GM18517 (cell line): Measurements from ENCODE around the gene STPG1.
A peak's percentile ranks its signal among the peaks of the same experiment; 100 is the strongest.

Experiments used
- ATAC-seq: cut with Tn5 transposase; IDR thresholded peaks from one replicate; pipeline ENCODE4 v1.9.1; 2021; ENCODE audit warnings: mild to moderate bottlenecking, moderate library complexity; ENCODE audit not compliant: unreplicated experiment

The STPG1 gene

DNA sequence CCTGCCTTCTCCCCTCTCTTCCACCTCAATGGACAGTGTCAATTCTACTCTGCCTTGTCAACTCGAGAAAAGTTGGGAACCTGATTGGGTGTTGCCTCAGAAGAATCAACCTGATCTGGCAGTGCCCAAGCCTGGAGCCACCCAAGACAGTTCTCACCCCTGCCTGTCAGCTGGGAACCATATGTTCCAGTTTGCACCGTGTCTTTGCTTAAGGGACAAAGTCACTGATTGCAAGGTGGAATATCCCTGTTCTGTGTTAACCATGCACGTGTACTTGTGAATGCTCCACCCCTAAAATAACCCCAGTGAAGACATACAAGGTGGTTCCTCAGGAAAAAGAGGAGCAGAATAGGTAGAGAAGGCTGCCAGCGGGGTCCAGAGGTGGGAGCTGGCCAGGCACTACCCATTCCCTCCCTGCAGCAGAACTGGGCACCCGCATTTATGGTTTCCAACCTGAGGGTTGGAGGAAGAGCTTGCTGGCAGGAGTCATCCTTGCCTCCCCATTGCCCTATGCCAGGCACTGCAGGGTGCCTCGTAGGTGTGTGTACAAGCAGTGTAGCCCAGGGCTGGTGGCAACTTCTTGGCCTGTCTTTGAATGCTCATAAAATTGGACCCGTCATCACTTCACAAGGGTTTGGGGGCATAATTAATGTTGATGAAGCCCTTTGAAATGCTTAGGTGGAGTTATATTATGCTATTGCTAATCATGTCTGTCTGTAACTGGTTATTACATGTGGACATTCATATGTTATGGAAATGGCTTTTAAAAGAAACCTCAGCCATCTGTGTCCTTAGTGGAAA, 13.4 kb upstream of the STPG1 start:
- ATAC-seq = no peak

DNA sequence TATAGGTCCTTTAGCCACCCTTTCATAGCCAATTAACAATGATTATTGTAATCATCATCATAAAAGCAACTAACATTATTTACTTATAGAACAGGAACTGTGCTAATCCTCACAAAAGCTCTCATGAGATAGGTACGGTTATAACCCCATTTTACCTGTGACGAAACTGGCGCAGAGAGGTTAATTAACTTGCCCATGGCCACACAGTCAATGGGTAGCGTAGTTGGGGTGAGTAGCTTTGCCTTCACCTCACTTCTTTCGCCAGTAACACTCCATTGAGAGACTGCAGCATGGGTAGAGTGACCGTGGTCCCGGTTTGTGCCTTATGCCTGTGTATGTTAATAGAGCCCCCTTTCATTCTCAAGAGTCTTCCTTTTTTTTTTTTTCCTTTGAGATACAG, 12.3 kb upstream of the STPG1 start:
- no peak for ATAC-seq

DNA sequence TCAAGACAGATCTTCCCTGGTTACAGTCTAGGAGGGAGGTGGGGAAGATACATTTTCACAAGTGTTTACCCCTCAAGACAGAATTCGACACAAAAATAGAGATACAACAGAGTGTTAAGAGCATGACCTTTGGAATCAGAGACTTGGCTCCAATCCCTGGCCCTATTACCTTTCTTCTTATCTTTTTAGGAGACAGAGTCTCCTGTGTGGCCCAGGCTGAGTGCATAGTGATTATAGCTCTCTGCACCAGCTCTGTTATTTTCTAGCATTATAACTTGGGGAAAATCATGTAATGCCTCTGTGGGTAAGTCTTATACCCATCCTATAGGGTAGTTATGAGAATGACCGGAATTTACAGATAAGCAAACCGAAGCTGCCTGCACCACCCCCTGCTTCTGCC, 11.9 kb upstream of the STPG1 start:
- no peak for ATAC-seq

- ATAC-seq = no peak
Measured at GRCh38 chr1:24424990-24425389, 11.4 kb upstream of the STPG1 start.

GRCh38 chr1:24424207-24424606, 10.6 kb upstream of the STPG1 start:
- ATAC-seq = no peak

DNA sequence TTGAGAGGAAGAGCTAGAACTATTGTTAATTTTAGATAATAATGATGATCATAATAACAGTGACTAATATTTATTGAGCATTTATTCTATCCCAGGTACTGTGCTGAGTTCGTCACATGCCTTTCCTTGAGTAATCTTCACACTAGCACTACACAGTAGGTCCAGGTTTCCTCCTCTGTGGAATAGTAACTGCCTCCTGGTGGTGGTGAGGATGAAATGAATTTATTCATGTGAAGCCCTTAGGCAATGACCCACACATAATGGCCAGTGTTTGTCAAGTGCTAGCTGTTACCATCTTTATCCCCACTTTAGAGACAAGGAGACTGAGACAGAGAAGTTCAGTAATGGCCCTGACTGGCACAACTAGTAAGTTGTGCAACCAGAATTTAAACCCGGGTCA, 7.9 kb upstream of the STPG1 start:
- ATAC-seq = no peak

DNA sequence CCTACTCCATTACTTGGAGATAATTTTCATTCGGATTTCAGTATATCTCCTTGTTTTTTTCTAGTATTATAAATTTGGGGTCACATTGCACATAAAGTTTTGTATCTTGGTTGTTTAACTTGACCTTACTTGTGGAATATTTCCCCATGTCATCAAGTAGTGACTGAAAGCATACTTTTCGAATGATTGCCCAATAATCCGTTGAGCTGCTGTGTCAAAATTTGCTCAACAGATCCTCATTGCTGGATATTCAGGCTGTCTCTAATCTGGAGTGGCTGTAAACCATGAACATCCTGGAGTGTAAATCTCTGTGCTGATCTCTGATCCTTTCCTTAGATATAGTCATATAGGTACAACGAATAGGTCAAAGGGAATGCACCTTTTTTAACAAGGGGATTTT, 7.0 kb upstream of the STPG1 start:
- no peak for ATAC-seq

- no peak for ATAC-seq
Measured at GRCh38 chr1:24418898-24419628, 5.5 kb upstream of the STPG1 start.

DNA sequence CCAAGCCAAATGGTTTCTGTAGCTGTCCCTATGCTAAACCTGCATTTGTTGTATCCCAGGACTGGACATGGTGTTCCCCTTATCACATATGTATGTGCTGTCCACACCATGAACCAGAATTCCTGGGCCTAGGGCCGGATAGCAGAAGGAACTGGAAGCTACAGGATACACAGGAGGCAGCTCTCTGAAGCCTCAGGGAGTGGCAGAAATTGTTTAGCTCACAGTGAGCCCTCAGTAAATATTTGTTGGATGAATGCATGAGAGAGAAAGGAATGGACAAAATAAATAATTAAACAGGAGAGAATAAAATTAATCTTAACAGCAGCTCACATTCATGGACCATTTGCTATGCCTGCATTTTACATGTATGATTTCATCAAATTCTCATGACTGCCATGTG, 4.1 kb upstream of the STPG1 start:
- no peak for ATAC-seq

- no peak for ATAC-seq
Measured at GRCh38 chr1:24416666-24417391, 3.2 kb upstream of the STPG1 start.

GRCh38 chr1:24415910-24416665, 2.5 kb upstream of the STPG1 start:
- peak; percentile 13 for ATAC-seq

- ATAC-seq = peak; percentile 80
Measured at GRCh38 chr1:24415334-24415909, 1.8 kb upstream of the STPG1 start, which contains the start of gene NIPAL3. TSS of gene NIPAL3 (plus strand) at chr1:24415802. CDS start at chr1:24419548, 3,746 bp downstream.

GRCh38 chr1:24414775-24415333, 1.3 kb upstream of the STPG1 start:
- ATAC-seq = no peak

GRCh38 chr1:24412408-24412807, 1.2 kb downstream of the STPG1 start:
- no peak for ATAC-seq

- no peak for ATAC-seq
Measured at GRCh38 chr1:24411963-24412362, 1.6 kb downstream of the STPG1 start.

GRCh38 chr1:24410750-24411149, 2.8 kb downstream of the STPG1 start:
- ATAC-seq = no peak

- ATAC-seq = no peak
Measured at GRCh38 chr1:24409535-24409934, 4.0 kb downstream of the STPG1 start.

DNA sequence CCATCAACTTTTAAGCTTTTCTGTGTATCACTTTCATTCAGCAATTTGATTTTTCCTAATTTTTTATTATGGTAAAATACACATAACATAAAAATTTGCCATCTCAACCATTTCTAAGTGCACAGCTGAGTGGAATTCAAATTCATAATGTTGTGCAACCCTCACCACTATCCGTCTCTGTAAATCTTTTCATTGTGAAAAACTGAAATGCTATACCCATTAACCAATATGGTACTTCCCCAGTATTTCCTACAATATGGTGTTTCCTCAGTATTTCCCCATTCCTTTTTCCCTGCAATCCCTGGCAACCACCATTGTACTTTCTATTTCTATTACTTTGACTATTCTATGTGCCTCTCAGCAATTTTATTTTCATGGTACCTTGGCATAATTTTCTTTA, 6.8 kb downstream of the STPG1 start:
- no peak for ATAC-seq

DNA sequence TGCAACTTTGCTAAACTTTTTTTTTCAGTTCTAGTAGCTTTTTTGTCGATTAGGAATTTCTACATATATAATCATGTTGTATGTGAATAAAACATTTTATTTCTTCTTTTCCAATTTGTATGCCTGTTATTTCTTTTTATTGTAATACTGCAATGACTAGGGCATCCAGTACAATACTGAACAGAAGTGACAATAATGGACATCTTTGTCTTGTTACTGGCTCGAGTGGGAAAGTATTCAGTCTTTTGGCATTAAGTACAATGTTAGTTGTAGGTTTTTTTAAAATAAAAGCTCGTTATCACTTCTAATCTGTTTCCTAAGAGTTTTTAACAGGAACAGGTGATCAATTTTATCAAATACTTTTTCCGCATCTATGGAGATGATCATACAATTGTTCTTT, 9.8 kb downstream of the STPG1 start:
- ATAC-seq = no peak

DNA sequence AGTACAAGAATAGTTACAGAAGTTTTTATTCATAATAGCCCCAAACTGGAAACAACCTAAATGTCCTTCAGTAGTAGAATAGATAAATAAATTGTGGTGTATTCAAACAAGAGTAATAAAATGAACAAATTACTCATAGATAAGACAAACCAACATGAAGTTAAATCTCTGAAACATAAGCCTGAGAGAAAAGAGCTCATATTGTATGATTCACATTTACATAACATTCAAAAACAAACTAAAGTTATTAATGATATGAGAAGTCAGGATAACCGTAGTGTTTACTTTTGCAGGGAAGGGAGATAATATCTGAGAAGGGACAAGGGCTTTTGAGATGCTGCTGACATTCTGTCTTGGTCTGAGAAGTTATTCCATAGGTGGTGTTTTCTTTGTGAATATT, 13.5 kb downstream of the STPG1 start:
- ATAC-seq = no peak
